IMR-90 (cell line): ENCODE data around the gene TMEM259. TPM values are rescaled to one million over a fixed set of nuclear protein-coding genes. Genes with fewer than 3 reads are reported as not detected.

ENCODE experiments used
- ATAC-seq: fragments of 200-7000 bp; cut with Tn5 transposase; 2 replicates; pipeline ENCODE4 v1.9.1; 2020; ENCODE audit warnings: low read depth, mild to moderate bottlenecking, moderate library complexity
- BruUV-seq: library from RNA; stranded (reverse); fragments of 400-500 nt; replicated peaks from 2 replicates; lab custom pipeline; 2021; lab: Mats Ljungman, UMichigan
- CTCF ChIA-PET: fragments of 300-600 bp; formaldehyde crosslinking; extraction: SDS; loops from one replicate; lab custom pipeline; 2021; ENCODE audit warnings: antibody characterized with exemption; lab: Yijun Ruan, JAX
- POLR2A ChIA-PET: fragments of 300-600 bp; sonication (Branson Sonifier 250); formaldehyde crosslinking; loops from one replicate; lab custom pipeline; 2022; ENCODE audit warnings: antibody characterized with exemption; ENCODE audit not compliant: unreplicated experiment; lab: Charles Lee
- DNase-seq: peaks from one replicate; pipeline ENCODE4 v3.0.0; 2013
- H2AFZ ChIP-seq: replicated peaks from 2 replicates; pipeline ENCODE3; 2013; ENCODE audit warnings: low read length, mild to moderate bottlenecking; ENCODE audit not compliant: poor library complexity
- H2AK5ac ChIP-seq: 2 replicates; pipeline ENCODE4 v1.6.1; 2013; ENCODE audit warnings: low read depth, low read length, inconsistent platforms
- H2AK9ac ChIP-seq: replicated peaks from 2 replicates; pipeline ENCODE3; 2013; ENCODE audit warnings: mild to moderate bottlenecking, low read depth, low read length, moderate library complexity; ENCODE audit not compliant: poor library complexity
- H2BK120ac ChIP-seq: 2 replicates; pipeline ENCODE4 v1.6.1; 2013; ENCODE audit warnings: low read depth, low read length, inconsistent platforms
- H2BK15ac ChIP-seq: 3 replicates; pipeline ENCODE4 v1.6.1; 2013; ENCODE audit warnings: low read depth, low read length, inconsistent platforms
- H2BK20ac ChIP-seq: 2 replicates; pipeline ENCODE4 v1.6.1; 2013; ENCODE audit warnings: low read depth, mild to moderate bottlenecking, inconsistent platforms, low read length, moderate library complexity
- H2BK5ac ChIP-seq: 2 replicates; pipeline ENCODE4 v1.6.1; 2013; ENCODE audit warnings: mild to moderate bottlenecking, low read depth, low read length, inconsistent platforms; ENCODE audit not compliant: poor library complexity, severe bottlenecking
- H3K14ac ChIP-seq: replicated peaks from 2 replicates; pipeline ENCODE4 v1.6.1; 2013; ENCODE audit warnings: low read depth, low read length, inconsistent platforms
- H3K18ac ChIP-seq: 2 replicates; pipeline ENCODE4 v1.6.1; 2013; ENCODE audit warnings: low read depth, low read length, control low read depth
- H3K23ac ChIP-seq: 2 replicates; pipeline ENCODE4 v1.6.1; 2013; ENCODE audit warnings: low read depth, low read length, inconsistent platforms
- H3K27ac ChIP-seq: 2 replicates; pipeline ENCODE4 v1.5.1; 2013; ENCODE audit warnings: mild to moderate bottlenecking, control low read depth, low read length; ENCODE audit not compliant: insufficient read depth
- H3K27me3 ChIP-seq: 2 replicates; pipeline ENCODE4 v1.6.1; 2013; ENCODE audit warnings: low read length; ENCODE audit not compliant: control insufficient read depth, insufficient read depth
- H3K36me3 ChIP-seq: 2 replicates; pipeline ENCODE4 v1.6.1; 2013; ENCODE audit warnings: low read length, mixed read lengths; ENCODE audit not compliant: control insufficient read depth, insufficient read depth
- H3K4ac ChIP-seq: 2 replicates; pipeline ENCODE4 v1.6.1; 2013; ENCODE audit warnings: low read depth, low read length, inconsistent platforms
- H3K4me1 ChIP-seq: 2 replicates; pipeline ENCODE4 v1.6.1; 2013; ENCODE audit warnings: low read length, mixed read lengths; ENCODE audit not compliant: control insufficient read depth, insufficient read depth
- H3K4me2 ChIP-seq: 2 replicates; pipeline ENCODE4 v1.6.1; 2013; ENCODE audit warnings: low read depth, mild to moderate bottlenecking, control low read depth, low read length, moderate library complexity
- H3K4me3 ChIP-seq: 2 replicates; pipeline ENCODE4 v1.5.1; 2013; ENCODE audit warnings: low read depth, mild to moderate bottlenecking, control low read depth, low read length, moderate library complexity; ENCODE audit not compliant: insufficient read depth
- H3K56ac ChIP-seq: 2 replicates; pipeline ENCODE4 v1.6.1; 2013; ENCODE audit warnings: low read length, inconsistent platforms; ENCODE audit not compliant: insufficient read depth; ENCODE audit errors: extremely low read depth
- H3K79me1 ChIP-seq, 2 experiments: 2 replicates each; pipeline ENCODE4 v1.6.1; 2013; ENCODE audit warnings: low read length in 2 of 2, inconsistent platforms in 1 of 2, low read depth in 1 of 2
- H3K9ac ChIP-seq: 2 replicates; pipeline ENCODE4 v1.6.1; 2013; ENCODE audit warnings: low read depth, low read length, control low read depth
- H3K9me1 ChIP-seq: 2 replicates; pipeline ENCODE4 v1.6.1; 2013; ENCODE audit warnings: low read length, inconsistent platforms; ENCODE audit not compliant: insufficient read depth
- H3K9me3 ChIP-seq: 2 replicates; pipeline ENCODE4 v1.6.1; 2013; ENCODE audit warnings: low read length; ENCODE audit not compliant: control insufficient read depth, insufficient read depth
- H4K20me1 ChIP-seq: 2 replicates; pipeline ENCODE4 v1.6.1; 2013; ENCODE audit warnings: low read length, inconsistent platforms; ENCODE audit not compliant: insufficient read depth
- H4K5ac ChIP-seq: 2 replicates; pipeline ENCODE4 v1.6.1; 2013; ENCODE audit warnings: mild to moderate bottlenecking, low read depth, low read length, control low read depth
- H4K8ac ChIP-seq, 2 experiments: 2 replicates each; pipeline ENCODE4 v1.6.1; 2013; ENCODE audit warnings: low read depth in 2 of 2, low read length in 2 of 2, control low read depth in 1 of 2, inconsistent platforms in 1 of 2
- H4K91ac ChIP-seq: 2 replicates; pipeline ENCODE4 v1.6.1; 2013; ENCODE audit warnings: low read depth, low read length, inconsistent platforms; ENCODE audit not compliant: insufficient read depth
- CEBPB ChIP-seq: IDR thresholded peaks from 2 replicates; pipeline ENCODE4 v1.6.1; 2012; ENCODE audit warnings: low read depth, low read length, improper control_type of control experiment
- FOS ChIP-seq: fragments of 150-350 bp; IDR thresholded peaks from 2 replicates; pipeline ENCODE4 v1.6.1; 2016; ENCODE audit warnings: low read depth, low read length
- RAD21 ChIP-seq: IDR thresholded peaks from 2 replicates; pipeline ENCODE4 v1.6.1; 2012; ENCODE audit warnings: low read length, improper control_type of control experiment
- RFX5 ChIP-seq: IDR thresholded peaks from 2 replicates; pipeline ENCODE4 v1.8.0; 2012; ENCODE audit warnings: low read depth, mild to moderate bottlenecking, low read length, moderate library complexity
- SMC3 ChIP-seq: fragments of 150-350 bp; IDR thresholded peaks from 2 replicates; pipeline ENCODE4 v1.6.1; 2016; ENCODE audit warnings: low read depth, mild to moderate bottlenecking, antibody characterized with exemption, low read length, moderate library complexity
- WGBS, 2 experiments: methylation state at CpG; one replicate each; pipeline versions ENCODE4 v1.1.5 to v1.1.7; 2013; ENCODE audit warnings: missing lambda C conversion rate in 2 of 2; ENCODE audit not compliant: insufficient read length in 1 of 2; ENCODE audit errors: extremely low coverage in 2 of 2; 5-methylcytosine and 5-hydroxymethylcytosine counted together
- dilution Hi-C: fragments of 300-500 bp; cut with HindIII; formaldehyde crosslinking; loops from one replicate; pipeline ENCODE4 v1.14.3; 2018; ENCODE audit warnings: low sequenced_read_pairs; ENCODE audit not compliant: unreplicated experiment
- in situ Hi-C: fragments of 300-500 bp; cut with MboI; formaldehyde crosslinking; loops from 3 replicates; pipeline ENCODE4 v1.14.3; 2019; ENCODE audit warnings: low sequenced_read_pairs, inconsistent platforms, mixed read lengths
- intact Hi-C: fragments of 100-400 bp; cut with micrococcal nuclease; formaldehyde crosslinking; loops from 2 replicates; pipeline ENCODE4 v1.10.0; 2022
- microRNA-seq, 2 experiments: library from miRNA; stranded (forward) in 1 of 2; unstranded in 1 of 2; fragments of 10-50 nt in 1 of 2; fragments of <30 nt in 1 of 2; gene quantifications in 1 of 2; microRNA quantifications in 1 of 2; one replicate each; pipeline versions ENCODE3 to v1.1.0; 2013 to 2020; ENCODE audit not compliant: insufficient read depth in 1 of 2, insufficient read length in 1 of 2, unreplicated experiment in 1 of 2
- polyA plus RNA-seq, 3 experiments: library from polyadenylated mRNA; depleted of rRNA; stranded (reverse); fragments of >200 nt; gene quantifications; 2 replicates each; pipeline ENCODE4 v1.2.3, GENCODE V29; 2012; ENCODE audit warnings: low replicate concordance in 1 of 3
- small RNA-seq, 5 experiments: library from RNA; depleted of rRNA; stranded (forward); fragments of <200 nt; gene quantifications; one replicate each; pipeline ENCODE3, GENCODE V24; 2012
- total RNA-seq: library from RNA; depleted of rRNA; stranded (reverse); fragments of >200 nt; gene quantifications from 2 replicates; pipeline ENCODE4 v1.2.3, GENCODE V29; 2012; rRNA removed
- TF ChIP-seq, protein P1 (sequence below): fragments of 150-350 bp; IDR thresholded peaks from 2 replicates; pipeline ENCODE4 v1.6.1; 2017; ENCODE audit warnings: mild to moderate bottlenecking, antibody characterized with exemption, low read length, low read depth
- TF ChIP-seq, protein P2 (sequence below): fragments of 150-350 bp; IDR thresholded peaks from 2 replicates; pipeline ENCODE4 v1.6.1; 2016; ENCODE audit warnings: low read depth, mild to moderate bottlenecking, low read length, moderate library complexity, borderline replicate concordance

The TMEM259 gene
- total and polyA plus RNA-seq, 2 of the 4 experiments (the other 2 are of a cell fraction): 22.6 to 153 TPM

DNA sequence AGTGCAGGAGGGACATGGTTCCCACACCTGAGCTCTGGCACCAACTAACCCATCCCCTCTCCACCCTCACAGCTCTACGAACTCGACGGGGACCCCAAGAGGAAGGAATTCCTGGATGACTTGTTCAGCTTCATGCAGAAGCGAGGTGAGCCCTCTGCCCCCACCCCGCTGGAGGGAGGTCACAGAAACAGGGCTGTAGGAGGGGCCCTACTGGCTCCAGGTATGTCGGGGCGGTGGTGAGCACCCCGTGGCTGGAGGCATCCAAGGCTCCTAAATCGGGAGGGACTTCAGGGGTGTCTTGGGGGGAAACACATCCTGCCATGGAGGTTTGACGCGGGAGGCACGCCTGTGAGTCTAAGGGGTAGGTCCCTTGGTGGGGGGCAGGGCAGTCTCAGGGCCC is 60.9 kb downstream of the TMEM259 start:
- ChIA-PET POLR2A (no interaction called here), CTCF (no interaction called here)

More for the DNA sequence above, 60.9 kb downstream of the TMEM259 start:
- H3K27me3 ChIP-seq: no peaks in the 10 kb centered on the region
- TF ChIP-seq SMC3: no peak
- no peak for TF ChIP-seq FOS
- TF ChIP-seq, protein P1, sequence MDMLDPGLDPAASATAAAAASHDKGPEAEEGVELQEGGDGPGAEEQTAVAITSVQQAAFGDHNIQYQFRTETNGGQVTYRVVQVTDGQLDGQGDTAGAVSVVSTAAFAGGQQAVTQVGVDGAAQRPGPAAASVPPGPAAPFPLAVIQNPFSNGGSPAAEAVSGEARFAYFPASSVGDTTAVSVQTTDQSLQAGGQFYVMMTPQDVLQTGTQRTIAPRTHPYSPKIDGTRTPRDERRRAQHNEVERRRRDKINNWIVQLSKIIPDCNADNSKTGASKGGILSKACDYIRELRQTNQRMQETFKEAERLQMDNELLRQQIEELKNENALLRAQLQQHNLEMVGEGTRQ: no peak
- no peak for TF ChIP-seq CEBPB
- TF ChIP-seq RFX5: no peak
- TF ChIP-seq RAD21: no peak
- TF ChIP-seq, protein P2, sequence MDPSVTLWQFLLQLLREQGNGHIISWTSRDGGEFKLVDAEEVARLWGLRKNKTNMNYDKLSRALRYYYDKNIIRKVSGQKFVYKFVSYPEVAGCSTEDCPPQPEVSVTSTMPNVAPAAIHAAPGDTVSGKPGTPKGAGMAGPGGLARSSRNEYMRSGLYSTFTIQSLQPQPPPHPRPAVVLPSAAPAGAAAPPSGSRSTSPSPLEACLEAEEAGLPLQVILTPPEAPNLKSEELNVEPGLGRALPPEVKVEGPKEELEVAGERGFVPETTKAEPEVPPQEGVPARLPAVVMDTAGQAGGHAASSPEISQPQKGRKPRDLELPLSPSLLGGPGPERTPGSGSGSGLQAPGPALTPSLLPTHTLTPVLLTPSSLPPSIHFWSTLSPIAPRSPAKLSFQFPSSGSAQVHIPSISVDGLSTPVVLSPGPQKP: no peak
- H3K27ac ChIP-seq: no peak overlapping the region
- H2BK5ac ChIP-seq: no peak overlapping the region
- no peak overlapping the region for H3K4ac ChIP-seq
- DNase-seq (no peak), ATAC-seq (no peak)
- no peak overlapping the region for H3K9ac ChIP-seq
- dilution Hi-C loops (no loop called here), in situ Hi-C loops (no loop called here), intact Hi-C loops (no loop called here)
- H3K4me2 ChIP-seq: no peak overlapping the region
- no peaks in the 10 kb centered on the region for H3K9me3 ChIP-seq
- no peak overlapping the region for H2BK120ac ChIP-seq
- H3K4me3 ChIP-seq: no peak overlapping the region
- peaks cover 51 to 88% of the 10 kb centered on the region in 2 experiments for H3K79me1 ChIP-seq
- no peak overlapping the region for H2AK9ac ChIP-seq
- H3K36me3 ChIP-seq: peaks cover 53% of the 10 kb centered on the region
- BruUV-seq: no TSS peak
- peaks cover 18% of the 10 kb centered on the region for H3K4me1 ChIP-seq
- H2AK5ac ChIP-seq: no peak overlapping the region; the same call in 1 of the 2 replicates
- peaks cover 10% of the 10 kb centered on the region; the same call in 1 of the 2 replicates for H3K9me1 ChIP-seq
- H4K91ac ChIP-seq: no peak overlapping the region
- no peak overlapping the region for H3K23ac ChIP-seq
- no peak overlapping the region for H4K8ac ChIP-seq
- no peak overlapping the region for H3K18ac ChIP-seq
- peaks cover 45% of the 10 kb centered on the region for H4K20me1 ChIP-seq
- no peak overlapping the region for H3K14ac ChIP-seq
- H2BK20ac ChIP-seq: no peak overlapping the region
- H2AFZ ChIP-seq: no peak overlapping the region
- no peak overlapping the region for H3K56ac ChIP-seq
- 67% methylated on average over 3 of the region's 12 CpGs; no CpG with 5 or more reads in 1 of the 2 experiments for WGBS, 2 experiments
- no peak overlapping the region for H2BK15ac ChIP-seq
- no peak overlapping the region for H4K5ac ChIP-seq

Small RNAs within 50 kb of the gene (microRNA-seq; reads per million reads assigned to microRNA genes)
- gene RNU6-2 (ENCODE audit: insufficient read depth, insufficient read length): not detected

Small RNAs within 50 kb of the gene (small RNA-seq; reads per million reads assigned to genes)
- 0.88 to 97.0 (median 1.4) reads per million in 5 experiments for gene RNU6-2

Other genes with a start within 250 kb of the TMEM259 start
- gene PTBP1, start 223.7 kb downstream of the TMEM259 start, total RNA-seq: 95.5 and 146 TPM in 2 replicates
- gene PTBP1, start 223.7 kb downstream of the TMEM259 start, polyA plus RNA-seq (2012; rRNA removed): 269 and 483 TPM in 2 replicates
- gene PLPPR3, start 199.2 kb downstream of the TMEM259 start, total RNA-seq: 0.36 and 0.56 TPM in 2 replicates
- 1.2 and 2.0 TPM in 2 replicates for gene PLPPR3, start 199.2 kb downstream of the TMEM259 start, polyA plus RNA-seq (2012; rRNA removed)
- not detected in 2 replicates for gene AZU1, start 193.3 kb downstream of the TMEM259 start, total RNA-seq
- 0.12 TPM in 1 of 2 replicates, not detected in the other for gene AZU1, start 193.3 kb downstream of the TMEM259 start, polyA plus RNA-seq (2012; rRNA removed)
- gene PRTN3, start 180.1 kb downstream of the TMEM259 start, total RNA-seq: not detected in 2 replicates
- gene PRTN3, start 180.1 kb downstream of the TMEM259 start, polyA plus RNA-seq (2012; rRNA removed): not detected in 2 replicates
- gene ELANE, start 168.8 kb downstream of the TMEM259 start, total RNA-seq: not detected in 2 replicates
- 0.24 and 0.27 TPM in 2 replicates for gene ELANE, start 168.8 kb downstream of the TMEM259 start, polyA plus RNA-seq (2012; rRNA removed)
- 1.1 and 1.4 TPM in 2 replicates for gene CFD, start 161.5 kb downstream of the TMEM259 start, total RNA-seq
- 2.8 and 3.8 TPM in 2 replicates for gene CFD, start 161.5 kb downstream of the TMEM259 start, polyA plus RNA-seq (2012; rRNA removed)
- 8.1 and 15.3 TPM in 2 replicates for gene MED16, start 127.9 kb downstream of the TMEM259 start, total RNA-seq
- 40.2 and 49.0 TPM in 2 replicates for gene MED16, start 127.9 kb downstream of the TMEM259 start, polyA plus RNA-seq (2012; rRNA removed)
- gene RNU6-9, start 127.6 kb downstream of the TMEM259 start, total RNA-seq: not detected in 2 replicates
- gene RNU6-9, start 127.6 kb downstream of the TMEM259 start, polyA plus RNA-seq (2012; rRNA removed): not detected in 2 replicates
- gene R3HDM4, start 107.9 kb downstream of the TMEM259 start, total RNA-seq: 8.9 and 9.0 TPM in 2 replicates
- 51.5 and 52.5 TPM in 2 replicates for gene R3HDM4, start 107.9 kb downstream of the TMEM259 start, polyA plus RNA-seq (2012; rRNA removed)
- gene KISS1R, start 103.8 kb downstream of the TMEM259 start, total RNA-seq: not detected in 2 replicates
- not detected in 2 replicates for gene KISS1R, start 103.8 kb downstream of the TMEM259 start, polyA plus RNA-seq (2012; rRNA removed)
- 16.0 and 16.7 TPM in 2 replicates for gene ARID3A, start 95.1 kb downstream of the TMEM259 start, total RNA-seq
- 23.1 and 29.4 TPM in 2 replicates for gene ARID3A, start 95.1 kb downstream of the TMEM259 start, polyA plus RNA-seq (2012; rRNA removed)
- gene WDR18, start 36.8 kb downstream of the TMEM259 start, total RNA-seq: 37.1 and 38.9 TPM in 2 replicates
- gene WDR18, start 36.8 kb downstream of the TMEM259 start, polyA plus RNA-seq (2012; rRNA removed): 56.9 and 74.5 TPM in 2 replicates
- under 0.01 and 0.28 TPM in 2 replicates for gene GRIN3B, start 20.7 kb downstream of the TMEM259 start, total RNA-seq
- gene GRIN3B, start 20.7 kb downstream of the TMEM259 start, polyA plus RNA-seq (2012; rRNA removed): 0.91 and 1.8 TPM in 2 replicates
- not detected in 2 replicates for gene RNU6-2, start 399 bp upstream of the TMEM259 start, total RNA-seq
- gene RNU6-2, start 399 bp upstream of the TMEM259 start, polyA plus RNA-seq (2012; rRNA removed): not detected in 2 replicates
- 270 and 272 TPM in 2 replicates for gene CNN2, start 5.5 kb upstream of the TMEM259 start, total RNA-seq
- 385 and 395 TPM in 2 replicates for gene CNN2, start 5.5 kb upstream of the TMEM259 start, polyA plus RNA-seq (2012; rRNA removed)
- 0.36 and 0.56 TPM in 2 replicates for gene ABCA7, start 19.0 kb upstream of the TMEM259 start, total RNA-seq
- gene ABCA7, start 19.0 kb upstream of the TMEM259 start, polyA plus RNA-seq (2012; rRNA removed): 3.2 and 3.3 TPM in 2 replicates
- 0.83 and 1.3 TPM in 2 replicates for gene ARHGAP45, start 46.0 kb upstream of the TMEM259 start, total RNA-seq
- gene ARHGAP45, start 46.0 kb upstream of the TMEM259 start, polyA plus RNA-seq (2012; rRNA removed): 1.4 and 1.7 TPM in 2 replicates
- 195 and 294 TPM in 2 replicates for gene POLR2E, start 74.3 kb upstream of the TMEM259 start, total RNA-seq
- 391 and 449 TPM in 2 replicates for gene POLR2E, start 74.3 kb upstream of the TMEM259 start, polyA plus RNA-seq (2012; rRNA removed)
- gene GPX4, start 82.9 kb upstream of the TMEM259 start, total RNA-seq: 357 and 415 TPM in 2 replicates
- gene GPX4, start 82.9 kb upstream of the TMEM259 start, polyA plus RNA-seq (2012; rRNA removed): 1,083 and 1,136 TPM in 2 replicates
- 13.4 and 13.6 TPM in 2 replicates for gene SBNO2, start 153.1 kb upstream of the TMEM259 start, total RNA-seq
- gene SBNO2, start 153.1 kb upstream of the TMEM259 start, polyA plus RNA-seq (2012; rRNA removed): 40.4 and 40.5 TPM in 2 replicates
- 39.3 and 45.0 TPM in 2 replicates for gene STK11, start 184.7 kb upstream of the TMEM259 start, total RNA-seq
- gene STK11, start 184.7 kb upstream of the TMEM259 start, polyA plus RNA-seq (2012; rRNA removed): 40.9 and 42.8 TPM in 2 replicates
- gene CBARP, start 216.9 kb upstream of the TMEM259 start, total RNA-seq: 0.18 and 0.56 TPM in 2 replicates
- gene CBARP, start 216.9 kb upstream of the TMEM259 start, polyA plus RNA-seq (2012; rRNA removed): 3.9 and 8.5 TPM in 2 replicates
- gene ATP5F1D, start 220.6 kb upstream of the TMEM259 start, total RNA-seq: 7.3 and 13.6 TPM in 2 replicates
- 140 and 189 TPM in 2 replicates for gene ATP5F1D, start 220.6 kb upstream of the TMEM259 start, polyA plus RNA-seq (2012; rRNA removed)
- 2.2 and 2.5 TPM in 2 replicates for gene MIDN, start 227.5 kb upstream of the TMEM259 start, total RNA-seq
- 24.1 and 26.0 TPM in 2 replicates for gene MIDN, start 227.5 kb upstream of the TMEM259 start, polyA plus RNA-seq (2012; rRNA removed)
- gene CIRBP, start 248.2 kb upstream of the TMEM259 start, total RNA-seq: 226 and 299 TPM in 2 replicates
- gene CIRBP, start 248.2 kb upstream of the TMEM259 start, polyA plus RNA-seq (2012; rRNA removed): 405 and 542 TPM in 2 replicates